Liver (tissue), 9 donors: ENCODE data around the gene SLC17A2. TPM values are rescaled to one million over a fixed set of nuclear protein-coding genes. Genes with fewer than 3 reads are reported as not detected.

Experiments
- DNase-seq: peaks from one replicate; pipeline ENCODE4 v3.0.0-alpha.2; 2017; ENCODE audit warnings: low spot score
- H3K27ac ChIP-seq, 2 donors: one replicate each; pipeline ENCODE4 v1.7.0; 2013; ENCODE audit warnings: inconsistent platforms in 2 of 2, low read length in 2 of 2, control low read depth in 1 of 2, low read depth in 1 of 2, mild to moderate bottlenecking in 1 of 2
- H3K27me3 ChIP-seq, 4 donors: one replicate each; pipeline versions ENCODE4 v1.6.1 to v1.7.0; 2013; ENCODE audit warnings: low read length in 3 of 4, inconsistent platforms in 1 of 4, mild to moderate bottlenecking in 1 of 4, moderate library complexity in 1 of 4; ENCODE audit not compliant: control insufficient read depth in 4 of 4, insufficient read depth in 4 of 4
- H3K36me3 ChIP-seq, 4 donors: one replicate each; pipeline versions ENCODE4 v1.6.1 to v1.7.0; 2013; ENCODE audit warnings: low read length in 3 of 4, mild to moderate bottlenecking in 3 of 4, low read depth in 1 of 4, moderate library complexity in 1 of 4; ENCODE audit not compliant: control insufficient read depth in 4 of 4, insufficient read depth in 3 of 4
- H3K4me1 ChIP-seq, 4 donors: one replicate each; pipeline versions ENCODE4 v1.6.1 to v1.7.0; 2013; ENCODE audit warnings: low read length in 3 of 4, mild to moderate bottlenecking in 3 of 4, moderate library complexity in 1 of 4; ENCODE audit not compliant: control insufficient read depth in 4 of 4, insufficient read depth in 4 of 4
- H3K4me3 ChIP-seq, 3 donors: one replicate each; pipeline versions ENCODE4 v1.6.1 to v1.7.0; 2013; ENCODE audit warnings: low read length in 3 of 3, control low read depth in 1 of 3, low read depth in 1 of 3, mild to moderate bottlenecking in 1 of 3
- H3K9ac ChIP-seq, 2 donors: one replicate each; pipeline ENCODE4 v1.7.0; 2013; ENCODE audit warnings: low read length in 2 of 2, mild to moderate bottlenecking in 2 of 2, moderate library complexity in 2 of 2, control low read depth in 1 of 2, low read depth in 1 of 2
- H3K9me3 ChIP-seq, 4 donors: one replicate each; pipeline versions ENCODE4 v1.6.1 to v1.7.0; 2013; ENCODE audit warnings: low read length in 3 of 4; ENCODE audit not compliant: control insufficient read depth in 4 of 4
- ATF3 ChIP-seq: IDR thresholded peaks from 2 replicates; pipeline ENCODE4 v1.6.1; 2016; ENCODE audit warnings: antibody characterized with exemption
- CTCF ChIP-seq: fragments of 150-350 bp; IDR thresholded peaks from 2 replicates; pipeline ENCODE4 v1.5.1; 2017; ENCODE audit warnings: improper control_type of control experiment, low read depth, low read length; ENCODE audit not compliant: missing input control
- EGR1 ChIP-seq, 2 donors: IDR thresholded peaks; 2 replicates each; pipeline ENCODE4 v1.6.1; 2016 to 2018; ENCODE audit warnings: antibody characterized with exemption in 2 of 2, low read depth in 2 of 2
- FOXA1 ChIP-seq: IDR thresholded peaks from 2 replicates; pipeline ENCODE4 v1.6.1; 2016; ENCODE audit warnings: antibody characterized with exemption
- FOXA2 ChIP-seq: IDR thresholded peaks from 2 replicates; pipeline ENCODE4 v1.6.1; 2016; ENCODE audit warnings: antibody characterized with exemption
- GABPA ChIP-seq, 2 donors: IDR thresholded peaks in 1 of 2; conservative IDR thresholded peaks in 1 of 2; 2 replicates each; pipeline ENCODE4 v1.6.1; 2016; ENCODE audit warnings: antibody characterized with exemption in 2 of 2, mild to moderate bottlenecking in 1 of 2, moderate library complexity in 1 of 2
- HNF4A ChIP-seq, 2 donors: conservative IDR thresholded peaks; 2 replicates each; pipeline ENCODE4 v1.6.1; 2016; ENCODE audit warnings: antibody characterized with exemption in 2 of 2, mild to moderate bottlenecking in 2 of 2
- HNF4G ChIP-seq: IDR thresholded peaks from 2 replicates; pipeline ENCODE4 v1.6.1; 2016; ENCODE audit warnings: antibody characterized with exemption
- JUND ChIP-seq, 2 donors: IDR thresholded peaks; 2 replicates each; pipeline ENCODE4 v1.6.1; 2016; ENCODE audit warnings: antibody characterized with exemption in 2 of 2
- MAX ChIP-seq: IDR thresholded peaks from 2 replicates; pipeline ENCODE4 v1.6.1; 2016; ENCODE audit warnings: antibody characterized with exemption
- NR2F2 ChIP-seq: IDR thresholded peaks from 2 replicates; pipeline ENCODE4 v1.6.1; 2016; ENCODE audit warnings: antibody characterized with exemption
- RAD21 ChIP-seq, 2 donors: IDR thresholded peaks; 2 replicates each; pipeline ENCODE4 v1.6.1; 2016; ENCODE audit warnings: antibody characterized with exemption in 2 of 2, mild to moderate bottlenecking in 2 of 2
- REST ChIP-seq: IDR thresholded peaks from 2 replicates; pipeline ENCODE4 v1.6.1; 2016; ENCODE audit warnings: antibody characterized with exemption, mild to moderate bottlenecking
- RXRA ChIP-seq, 2 donors: IDR thresholded peaks; 2 replicates each; pipeline ENCODE4 v1.6.1; 2017 to 2018; ENCODE audit warnings: antibody characterized with exemption in 2 of 2, mild to moderate bottlenecking in 1 of 2
- SP1 ChIP-seq: IDR thresholded peaks from 2 replicates; pipeline ENCODE4 v1.6.1; 2018; ENCODE audit warnings: antibody characterized with exemption, mild to moderate bottlenecking
- TAF1 ChIP-seq: conservative IDR thresholded peaks from 2 replicates; pipeline ENCODE4 v1.6.1; 2016; ENCODE audit warnings: antibody characterized with exemption, mild to moderate bottlenecking
- YY1 ChIP-seq: IDR thresholded peaks from 2 replicates; pipeline ENCODE4 v1.6.1; 2016; ENCODE audit warnings: antibody characterized with exemption, mild to moderate bottlenecking
- ZBTB33 ChIP-seq: IDR thresholded peaks from 2 replicates; pipeline ENCODE4 v1.6.1; 2016; ENCODE audit warnings: antibody characterized with exemption
- WGBS: extraction: QIAGEN DNeasy Blood & Tissue Kit; methylation state at CpG from one replicate; pipeline ENCODE4 v1.1.7; 2013; 5-methylcytosine and 5-hydroxymethylcytosine counted together
- polyA plus RNA-seq, 2 donors: library from polyadenylated mRNA; stranded (reverse) in 1 of 2; unstranded in 1 of 2; fragments of 200-250 nt in 1 of 2; fragments of >200 nt in 1 of 2; fragmentation: Nextera tagmentation in 1 of 2; extraction: Ambion mirVana in 1 of 2; gene quantifications; one replicate each; pipeline versions ENCODE4 v1.2.1 to v1.2.3, GENCODE V29; 2013 to 2015
- total RNA-seq, 2 donors: library from RNA; depleted of rRNA; stranded (reverse); fragments of >200 nt; gene quantifications; one replicate each; pipeline ENCODE4 v1.2.3, GENCODE V29; 2014
- donor health status: healthy.
- donor health status: healthy.
- donor health status: healthy.
- donor health status: healthy.
- donor health status: healthy.

The SLC17A2 gene
- total RNA-seq (10 to 100 TPM; 43.3 to 88.1 TPM), polyA plus RNA-seq (10 to 100 TPM; 26.2 to 32.3 TPM)

GRCh38 chr6:25930532-25931410, at the start of gene SLC17A2:
TSS of gene SLC17A2 (minus strand) at chr6:25930691. CDS start at chr6:25925796, 4,895 bp downstream.
- peak within 1 kb of the TSS; percentile 89 to 96 for H3K27ac ChIP-seq
- 30% methylated on average over 9 of the region's 9 CpGs for WGBS

More at GRCh38 chr6:25930532-25931410, at the start of gene SLC17A2:
- peak within 1 kb of the TSS; percentile 35 to 85 (median 84) for H3K4me3 ChIP-seq
- peak within 1 kb of the TSS; percentile 69 to 98 for H3K9ac ChIP-seq
- no peaks in the 10 kb centered on the region for H3K36me3 ChIP-seq
- DNase-seq, result no peak
- no peaks in the 10 kb centered on the region for H3K9me3 ChIP-seq
- TF ChIP-seq RXRA (IDR thresholded peaks at IDR 0.05), result peak; percentile 54 to 64
- TF ChIP-seq EGR1 (IDR thresholded peaks at IDR 0.05; ENCODE audit: low read depth in 2 of 2), result no peak
- TF ChIP-seq CTCF, result no peak
- peak; percentile 29 for TF ChIP-seq FOXA1
- peak in 1 of 2 donors; percentile 30 for TF ChIP-seq RAD21 (IDR thresholded peaks at IDR 0.05)
- peak; percentile 78 for TF ChIP-seq REST
- TF ChIP-seq ATF3, result peak; percentile 83
- TF ChIP-seq FOXA2, result no peak
- no peak for TF ChIP-seq GABPA (IDR thresholded peaks at IDR 0.05 in 1 of 2, conservative IDR thresholded peaks at IDR 0.05 in 1 of 2)
- TF ChIP-seq TAF1, result no peak
- TF ChIP-seq SP1, result peak; percentile 86
- TF ChIP-seq HNF4A (conservative IDR thresholded peaks at IDR 0.05), result peak in 1 of 2 donors; percentile 22
- no peak for TF ChIP-seq NR2F2
- TF ChIP-seq YY1, result peak; percentile 88
- TF ChIP-seq MAX, result peak; percentile 61
- no peak for TF ChIP-seq HNF4G
- peak; percentile 12 to 62 for TF ChIP-seq JUND (IDR thresholded peaks at IDR 0.05)
- TF ChIP-seq ZBTB33, result peak; percentile 32
- H3K27me3 ChIP-seq, result no peaks in the 10 kb centered on the region
- peaks cover 5 to 39% (median 9%) of the 10 kb centered on the region in 4 donors for H3K4me1 ChIP-seq
